NB4 (cell line): ENCODE results near the gene CISD3.

ENCODE experiments used
- DNase-seq: peaks from one replicate; pipeline ENCODE4 v3.0.0; 2010; ENCODE audit warnings: low read depth
- H3K4me3 ChIP-seq: one replicate; pipeline ENCODE4 v1.5.1; 2011; ENCODE audit warnings: mild to moderate bottlenecking, low read depth, low read length, moderate library complexity
- CTCF ChIP-seq: IDR thresholded peaks from one replicate; pipeline ENCODE4 v1.5.1; 2012; ENCODE audit warnings: low read depth, low read length
- MAX ChIP-seq: IDR thresholded peaks from 2 replicates; pipeline ENCODE4 v1.6.1; 2011; ENCODE audit warnings: low read depth, low read length
- MYC ChIP-seq: IDR thresholded peaks from 2 replicates; pipeline ENCODE4 v1.6.1; 2011; ENCODE audit warnings: low read depth, low read length
- POLR2A ChIP-seq: IDR thresholded peaks from 2 replicates; pipeline ENCODE4 v1.6.1; 2011; ENCODE audit warnings: mild to moderate bottlenecking; ENCODE audit not compliant: insufficient read length; ENCODE audit errors: extremely low read depth

The CISD3 gene

GRCh38 chr17:38742411-38743308 lies 12.5 kb downstream of the CISD3 start:
- no peak for DNase-seq
- no peak overlapping the region for H3K4me3 ChIP-seq
- TF ChIP-seq POLR2A (no peak), MAX (no peak), CTCF (no peak), MYC (no peak)

GRCh38 chr17:38743556-38744171 lies 13.5 kb downstream of the CISD3 start:
- no peak for DNase-seq
- H3K4me3 ChIP-seq: no peak overlapping the region
- TF ChIP-seq POLR2A (no peak), MYC (no peak), CTCF (no peak), MAX (no peak)

GRCh38 chr17:38745545-38745944 lies 15.4 kb downstream of the CISD3 start:
- TF ChIP-seq MAX (no peak), POLR2A (no peak), CTCF (no peak), MYC (no peak)
- no peak overlapping the region for H3K4me3 ChIP-seq
- DNase-seq: no peak

GRCh38 chr17:38746004-38746848 lies 16.1 kb downstream of the CISD3 start:
- TF ChIP-seq CTCF: no peak
- TF ChIP-seq MAX: no peak
- TF ChIP-seq MYC: no peak
- no peak for TF ChIP-seq POLR2A
- DNase-seq: no peak
- no peak overlapping the region for H3K4me3 ChIP-seq

GRCh38 chr17:38746849-38747462 lies 16.8 kb downstream of the CISD3 start:
- no peak overlapping the region for H3K4me3 ChIP-seq
- DNase-seq: no peak
- no peak for TF ChIP-seq CTCF
- TF ChIP-seq POLR2A: no peak
- no peak for TF ChIP-seq MAX
- no peak for TF ChIP-seq MYC
